Naive thymus-derived CD4-positive, alpha-beta T cell (primary cell): ENCODE results near the gene PTGS1. TPM values are rescaled to one million over a fixed set of nuclear protein-coding genes. Genes with fewer than 3 reads are reported as not detected.
"Not testable (repeated sequence)": the region's sequence is repeated elsewhere in the genome, so short reads cannot be mapped to it uniquely, and the experiment has no call there.

ENCODE experiments used
- ATAC-seq: fragments of 150-1000 bp; cut with Tn5 transposase; 2 replicates; pipeline ENCODE4 v1.10.0; 2021; ENCODE audit warnings: mild to moderate bottlenecking, moderate library complexity
- CTCF ChIA-PET: fragments of 350-600 bp; sonication (Branson Sonifier 250); formaldehyde crosslinking; loops from one replicate; lab custom pipeline; 2021; ENCODE audit warnings: antibody characterized with exemption; lab: Charles Lee
- POLR2A ChIA-PET: fragments of 350-600 bp; sonication (Branson Sonifier 250); formaldehyde crosslinking; loops from one replicate; lab custom pipeline; 2021; ENCODE audit warnings: antibody characterized with exemption, inconsistent platforms; lab: Charles Lee
- DNase-seq, 9 donors: peaks; one replicate each; pipeline versions ENCODE4 v3.0.0 to v3.0.0-alpha.2; 2020 to 2022; ENCODE audit warnings: mixed read lengths in 1 of 9
- H3K27ac ChIP-seq: one replicate; pipeline ENCODE4 v1.7.0; 2013; ENCODE audit warnings: mild to moderate bottlenecking, low read depth, low read length, moderate library complexity
- H3K27me3 ChIP-seq, 2 donors: one replicate each; pipeline ENCODE4 v1.7.0; 2013; ENCODE audit warnings: low read length in 2 of 2, mild to moderate bottlenecking in 2 of 2, moderate library complexity in 2 of 2; ENCODE audit not compliant: control insufficient read depth in 2 of 2, insufficient read depth in 2 of 2
- H3K36me3 ChIP-seq, 3 experiments: 1 replicate in 2 of 3; 2 replicates in 1 of 3; pipeline ENCODE4 v1.7.0; 2013; ENCODE audit warnings: low read length in 3 of 3, mild to moderate bottlenecking in 3 of 3, moderate library complexity in 1 of 3; ENCODE audit not compliant: insufficient read depth in 3 of 3, control insufficient read depth in 2 of 3
- H3K4me1 ChIP-seq, 2 donors: one replicate each; pipeline ENCODE4 v1.7.0; 2013; ENCODE audit warnings: low read length in 2 of 2, mild to moderate bottlenecking in 2 of 2, moderate library complexity in 1 of 2; ENCODE audit not compliant: control insufficient read depth in 2 of 2, insufficient read depth in 2 of 2
- H3K4me3 ChIP-seq: 2 replicates; pipeline ENCODE4 v1.7.0; 2013; ENCODE audit warnings: mild to moderate bottlenecking, low read length
- H3K9me3 ChIP-seq, 3 experiments: 1 replicate in 2 of 3; 2 replicates in 1 of 3; pipeline ENCODE4 v1.7.0; 2013; ENCODE audit warnings: low read length in 3 of 3; ENCODE audit not compliant: control insufficient read depth in 2 of 3
- H3K27ac Mint-ChIP-seq, 9 donors: one replicate each; pipeline ENCODE4 v1.8.0; 2020 to 2022; ENCODE audit warnings: mixed read lengths in 9 of 9, mild to moderate bottlenecking in 8 of 9, moderate library complexity in 5 of 9, inconsistent platforms in 2 of 9
- H3K27me3 Mint-ChIP-seq, 5 donors: one replicate each; pipeline ENCODE4 v1.8.0; 2021 to 2022; ENCODE audit warnings: mixed read lengths in 5 of 5, mild to moderate bottlenecking in 1 of 5
- H3K36me3 Mint-ChIP-seq, 5 donors: one replicate each; pipeline ENCODE4 v1.8.0; 2020 to 2022; ENCODE audit warnings: mixed read lengths in 5 of 5, mild to moderate bottlenecking in 3 of 5, inconsistent platforms in 1 of 5
- H3K4me1 Mint-ChIP-seq, 7 donors: one replicate each; pipeline ENCODE4 v1.8.0; 2020 to 2022; ENCODE audit warnings: mixed read lengths in 7 of 7, mild to moderate bottlenecking in 3 of 7, inconsistent platforms in 1 of 7
- H3K4me3 Mint-ChIP-seq, 10 donors: one replicate each; pipeline ENCODE4 v1.8.0; 2020 to 2022; ENCODE audit warnings: mild to moderate bottlenecking in 10 of 10, mixed read lengths in 10 of 10, moderate library complexity in 6 of 10, inconsistent platforms in 2 of 10
- H3K9me3 Mint-ChIP-seq, 11 donors: one replicate each; pipeline ENCODE4 v1.8.0; 2020 to 2022; ENCODE audit warnings: mixed read lengths in 11 of 11, mild to moderate bottlenecking in 4 of 11, inconsistent platforms in 1 of 11, moderate library complexity in 1 of 11
- intact Hi-C, 2 donors: fragments of 100-400 bp; cut with micrococcal nuclease; formaldehyde crosslinking; loops; one replicate each; pipeline ENCODE4 v1.15.1; 2023
- polyA plus RNA-seq, 2 donors: library from polyadenylated mRNA; unstranded; fragments of 300-500 nt; fragmentation: Illumina TruSeq; gene quantifications; one replicate each; pipeline ENCODE4 v1.2.3, GENCODE V29; 2021
- total RNA-seq, 6 experiments: library from RNA in 5 of 6; stranded (reverse) in 5 of 6; gene quantifications; 1 replicate in 5 of 6; 2 replicates in 1 of 6; pipeline ENCODE4 v1.2.3 and lab custom pipeline; 2021 to 2026

The PTGS1 gene
- total and polyA plus RNA-seq, 7 experiments from 2014 or later: 0.41 to 7.0 (median 0.56) TPM; not detected in 1

DNA sequence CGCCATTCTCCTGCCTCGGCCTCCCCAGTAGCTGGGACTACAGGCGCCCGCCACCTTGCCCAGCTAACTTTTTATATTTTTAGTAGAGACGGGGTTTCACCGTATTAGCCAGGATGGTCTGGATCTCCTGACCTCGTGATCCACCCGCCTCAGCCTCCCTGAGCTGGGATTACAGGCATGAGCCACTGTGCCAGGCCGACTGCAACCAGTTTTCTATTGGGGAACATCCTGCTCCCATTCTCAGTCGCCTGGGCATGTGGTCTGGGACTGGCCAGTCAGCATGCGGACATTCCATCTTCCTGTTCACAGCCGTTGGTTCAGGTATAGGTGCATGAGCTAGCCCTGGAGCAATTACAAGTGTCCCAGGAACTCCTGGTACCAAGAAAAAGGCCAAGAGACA lies 7.7 kb upstream of the PTGS1 start:
- DNase-seq, POLR2A ChIA-PET, H3K36me3 Mint-ChIP-seq, H3K4me1 ChIP-seq, ATAC-seq, H3K27ac Mint-ChIP-seq, H3K4me3 ChIP-seq, H3K4me1 Mint-ChIP-seq, CTCF ChIA-PET, intact Hi-C loops, H3K27ac ChIP-seq, H3K36me3 ChIP-seq, H3K9me3 Mint-ChIP-seq, H3K27me3 Mint-ChIP-seq, H3K4me3 Mint-ChIP-seq, H3K9me3 ChIP-seq, H3K27me3 ChIP-seq: not testable (repeated sequence)

DNA sequence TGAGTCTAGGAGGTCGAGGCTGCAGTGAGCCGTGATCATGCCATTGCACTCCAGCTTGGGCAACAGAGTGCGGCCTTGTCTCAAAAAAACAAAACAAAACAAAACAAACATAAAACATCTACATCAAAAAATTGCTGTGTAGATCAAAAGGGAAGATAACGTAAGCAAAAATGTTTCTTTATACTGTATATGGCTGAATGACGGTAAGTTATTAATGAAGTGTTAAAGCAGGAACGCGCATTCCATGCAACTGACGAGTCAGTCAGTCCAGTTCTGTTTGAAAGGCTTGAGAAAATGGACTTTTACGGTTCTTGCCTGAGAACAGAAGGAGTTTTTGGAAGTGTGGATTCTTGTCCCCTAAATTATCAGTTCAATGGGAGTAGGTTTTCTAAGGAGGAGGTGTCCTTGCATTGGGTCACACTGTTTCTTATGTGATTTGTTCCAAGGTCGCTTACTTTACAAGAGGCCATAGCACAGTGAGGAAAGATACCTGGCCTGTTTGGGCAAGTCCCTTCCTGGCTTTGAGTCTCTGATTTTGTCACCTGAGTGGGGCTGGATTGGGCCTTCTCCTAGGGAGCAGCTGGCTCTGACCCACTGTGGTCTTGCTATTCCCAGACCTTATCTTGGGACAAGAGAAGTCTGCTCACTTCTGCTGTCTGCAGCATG lies 6.6 kb upstream of the PTGS1 start:
- Mint-ChIP-seq H3K4me3 (no peak overlapping the region), H3K27ac (no peak overlapping the region), H3K27me3 (peaks cover 0 to 3% (median 0%) of the 10 kb centered on the region in 5 donors), H3K36me3 (peaks cover 0 to 1% (median 0%) of the 10 kb centered on the region in 5 donors), H3K9me3 (peaks cover 0 to 4% (median 0%) of the 10 kb centered on the region in 11 donors), H3K4me1 (no peaks in the 10 kb centered on the region)
- Histone ChIP-seq H3K9me3 (no peaks in the 10 kb centered on the region), H3K27me3 (no peaks in the 10 kb centered on the region), H3K4me3 (no peak overlapping the region), H3K27ac (no peak overlapping the region), H3K4me1 (no peaks in the 10 kb centered on the region), H3K36me3 (no peaks in the 10 kb centered on the region)
- ATAC-seq (no peak), DNase-seq (no peak)
- POLR2A ChIA-PET: no interaction called here
- CTCF ChIA-PET: no interaction called here
- intact Hi-C loops: no loop called here

DNA sequence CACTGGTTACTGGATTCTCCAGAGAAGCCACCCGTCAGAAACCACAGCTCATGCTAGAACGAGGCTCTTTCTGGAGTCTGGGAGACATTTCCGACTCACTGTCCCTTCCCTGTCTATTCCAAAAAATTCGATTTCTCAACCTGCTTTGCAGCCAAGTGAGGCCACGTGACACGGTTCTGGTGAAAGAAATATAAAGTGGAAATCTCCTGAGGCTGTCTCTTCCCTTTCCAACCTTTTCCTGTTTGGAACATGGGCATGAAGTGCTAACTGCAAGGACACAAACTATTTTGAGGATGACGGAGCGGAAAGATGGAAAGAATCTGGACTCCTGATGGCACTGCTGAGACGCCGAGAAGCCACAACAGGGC lies 6.1 kb upstream of the PTGS1 start:
- Mint-ChIP-seq H3K27ac (no peak overlapping the region), H3K4me1 (no peaks in the 10 kb centered on the region), H3K9me3 (peaks cover 0 to 4% (median 0%) of the 10 kb centered on the region in 11 donors), H3K4me3 (no peak overlapping the region), H3K27me3 (peaks cover 0 to 3% (median 0%) of the 10 kb centered on the region in 5 donors), H3K36me3 (no peaks in the 10 kb centered on the region)
- DNase-seq: no peak
- H3K27ac ChIP-seq: no peak overlapping the region
- no peak overlapping the region for H3K4me3 ChIP-seq
- H3K36me3 ChIP-seq: no peaks in the 10 kb centered on the region
- no peaks in the 10 kb centered on the region for H3K4me1 ChIP-seq
- H3K27me3 ChIP-seq: no peaks in the 10 kb centered on the region
- no peak for ATAC-seq
- H3K9me3 ChIP-seq: no peaks in the 10 kb centered on the region
- CTCF ChIA-PET: no interaction called here
- intact Hi-C loops: no loop called here
- POLR2A ChIA-PET: no interaction called here

DNA sequence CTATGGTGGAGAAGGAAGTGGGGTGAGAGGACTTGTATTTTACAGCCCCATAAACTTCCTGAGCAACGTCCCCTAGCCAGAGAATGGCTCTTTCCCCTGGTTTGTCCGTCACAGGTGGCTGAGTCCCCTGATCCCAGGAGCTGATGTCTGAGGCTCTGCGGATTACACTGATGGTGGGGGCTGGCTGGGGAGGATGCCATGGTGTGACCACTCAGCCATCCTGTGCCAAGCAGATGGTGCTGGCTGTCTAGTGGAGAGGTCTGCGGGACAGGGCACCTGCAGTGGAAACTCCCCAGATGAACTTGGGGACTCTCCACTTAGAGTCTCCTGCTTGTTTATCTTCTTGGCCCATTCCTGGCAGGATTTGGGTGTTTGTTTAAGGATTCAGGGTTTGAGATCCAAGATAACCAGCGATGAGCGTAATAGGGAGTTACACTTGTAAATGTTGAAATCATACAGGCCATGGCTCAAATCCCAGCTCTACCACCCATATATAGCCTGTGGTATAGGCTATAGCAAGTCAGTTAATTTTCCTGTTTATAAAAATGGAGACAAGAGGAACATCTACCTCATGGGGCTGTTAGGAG lies 4.7 kb upstream of the PTGS1 start:
- Histone ChIP-seq H3K9me3 (no peaks in the 10 kb centered on the region), H3K27me3 (no peaks in the 10 kb centered on the region), H3K4me3 (no peak overlapping the region), H3K27ac (no peak overlapping the region), H3K4me1 (peaks cover 0 to under 1% of the 10 kb centered on the region in 2 donors), H3K36me3 (no peaks in the 10 kb centered on the region)
- no peak for DNase-seq
- CTCF ChIA-PET: no interaction called here
- intact Hi-C loops: no loop called here
- H3K36me3 Mint-ChIP-seq: no peaks in the 10 kb centered on the region
- peaks cover 0 to 6% (median 5%) of the 10 kb centered on the region in 7 donors for H3K4me1 Mint-ChIP-seq
- peaks cover under 1 to 13% (median 7%) of the 10 kb centered on the region in 5 donors for H3K27me3 Mint-ChIP-seq
- H3K27ac Mint-ChIP-seq: no peak overlapping the region
- ATAC-seq: no peak
- H3K9me3 Mint-ChIP-seq: peaks cover 0 to 4% (median 0%) of the 10 kb centered on the region in 11 donors
- H3K4me3 Mint-ChIP-seq: no peak overlapping the region
- POLR2A ChIA-PET: no interaction called here

DNA sequence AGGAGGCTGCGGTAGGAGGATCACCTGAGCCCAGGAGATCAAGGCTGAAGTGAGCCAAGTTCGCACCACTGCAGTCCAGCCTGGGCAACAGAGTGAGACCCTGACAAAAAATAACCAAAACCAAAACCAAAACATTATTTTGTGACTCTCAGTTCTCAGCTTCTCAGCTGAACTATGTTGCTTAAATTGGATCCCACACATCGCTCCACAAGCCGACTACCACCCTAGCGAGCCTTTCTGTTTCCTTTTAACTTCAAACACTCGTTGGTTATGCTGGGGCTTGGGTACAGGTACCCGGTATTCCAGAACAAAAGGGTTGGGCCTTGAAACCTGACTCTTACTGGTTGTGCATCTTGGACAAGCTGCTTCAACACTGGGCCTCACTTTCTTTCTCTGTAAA lies 3.8 kb upstream of the PTGS1 start:
- Histone ChIP-seq H3K4me3 (no peak overlapping the region), H3K27me3 (peaks cover 0 to 2% of the 10 kb centered on the region in 2 donors), H3K36me3 (no peaks in the 10 kb centered on the region), H3K4me1 (peaks cover 0 to 5% of the 10 kb centered on the region in 2 donors), H3K27ac (no peak overlapping the region), H3K9me3 (no peaks in the 10 kb centered on the region)
- no peaks in the 10 kb centered on the region for H3K36me3 Mint-ChIP-seq
- ATAC-seq (no peak), DNase-seq (no peak)
- CTCF ChIA-PET: no interaction called here
- H3K27ac Mint-ChIP-seq: no peak overlapping the region
- H3K27me3 Mint-ChIP-seq: peaks cover 8 to 20% (median 12%) of the 10 kb centered on the region in 5 donors
- peaks cover 0 to 4% (median 0%) of the 10 kb centered on the region in 11 donors for H3K9me3 Mint-ChIP-seq
- peaks cover 0 to 11% (median 10%) of the 10 kb centered on the region in 7 donors for H3K4me1 Mint-ChIP-seq
- POLR2A ChIA-PET: no interaction called here
- H3K4me3 Mint-ChIP-seq: no peak overlapping the region
- intact Hi-C loops: no loop called here

DNA sequence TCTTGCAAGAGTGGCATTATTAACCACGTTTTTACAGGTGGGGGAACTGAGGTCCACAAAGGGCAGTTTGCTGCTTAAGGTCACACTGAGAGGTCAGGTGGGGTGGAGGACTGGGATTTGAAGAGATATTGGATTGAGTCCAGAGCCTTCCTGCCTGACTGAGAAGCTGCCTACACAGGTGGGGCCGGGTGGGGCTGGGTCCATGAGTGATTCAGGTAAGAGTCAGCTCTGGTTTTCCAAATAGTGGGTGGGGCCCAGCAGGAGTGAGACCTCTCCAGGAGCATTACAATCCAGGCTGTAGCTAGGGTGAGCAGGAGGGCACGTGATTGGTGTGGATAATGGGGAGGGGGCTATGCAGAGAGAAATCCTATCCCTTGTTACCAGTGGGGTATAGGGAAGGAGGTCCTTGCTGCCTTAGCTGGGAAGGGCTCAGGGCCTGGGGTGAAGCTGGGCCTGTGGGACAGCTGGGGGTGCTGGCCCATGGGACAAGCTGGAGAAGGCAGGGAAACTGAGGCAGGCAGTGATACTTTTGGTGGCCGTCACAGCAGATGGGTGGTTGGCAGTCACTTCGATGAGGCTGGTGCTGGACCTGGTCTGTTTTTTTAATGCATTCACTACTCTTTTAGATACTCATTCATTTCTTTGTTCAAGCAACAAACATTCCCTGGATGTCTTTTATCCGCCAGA lies 2.9 kb upstream of the PTGS1 start:
- POLR2A ChIA-PET: no interaction called here
- CTCF ChIA-PET: no interaction called here

More for the DNA sequence above, 2.9 kb upstream of the PTGS1 start:
- Histone ChIP-seq H3K27me3 (peaks cover 0 to 2% of the 10 kb centered on the region in 2 donors), H3K36me3 (no peaks in the 10 kb centered on the region), H3K4me1 (peaks cover 0 to 5% of the 10 kb centered on the region in 2 donors), H3K9me3 (no peaks in the 10 kb centered on the region), H3K27ac (no peak overlapping the region), H3K4me3 (no peak overlapping the region)
- peaks cover 0 to 4% (median 0%) of the 10 kb centered on the region in 11 donors for H3K9me3 Mint-ChIP-seq
- no peak overlapping the region for H3K4me3 Mint-ChIP-seq
- peaks cover 16 to 28% (median 18%) of the 10 kb centered on the region in 5 donors for H3K27me3 Mint-ChIP-seq
- H3K36me3 Mint-ChIP-seq: no peaks in the 10 kb centered on the region
- DNase-seq: no peak
- intact Hi-C loops: no loop called here
- no peak for ATAC-seq
- H3K27ac Mint-ChIP-seq: no peak overlapping the region
- H3K4me1 Mint-ChIP-seq: peaks cover 0 to 14% (median 10%) of the 10 kb centered on the region in 7 donors
